22Rv1 (cell line): ENCODE data around the gene APBA2.

Experiments used
- H3K27ac ChIP-seq: fragments of 450-650 bp; 2 replicates; pipeline ENCODE4 v1.5.1; 2017
- ZFX ChIP-seq: fragments of 450-650 bp; IDR thresholded peaks from 2 replicates; pipeline ENCODE4 v1.6.1; 2017; ENCODE audit warnings: antibody characterized with exemption, borderline replicate concordance
- TF ChIP-seq, protein P1 (sequence below): fragments of 450-650 bp; IDR thresholded peaks from 2 replicates; pipeline ENCODE4 v1.5.1; 2017; ENCODE audit warnings: mild to moderate bottlenecking

APBA2 gene

DNA sequence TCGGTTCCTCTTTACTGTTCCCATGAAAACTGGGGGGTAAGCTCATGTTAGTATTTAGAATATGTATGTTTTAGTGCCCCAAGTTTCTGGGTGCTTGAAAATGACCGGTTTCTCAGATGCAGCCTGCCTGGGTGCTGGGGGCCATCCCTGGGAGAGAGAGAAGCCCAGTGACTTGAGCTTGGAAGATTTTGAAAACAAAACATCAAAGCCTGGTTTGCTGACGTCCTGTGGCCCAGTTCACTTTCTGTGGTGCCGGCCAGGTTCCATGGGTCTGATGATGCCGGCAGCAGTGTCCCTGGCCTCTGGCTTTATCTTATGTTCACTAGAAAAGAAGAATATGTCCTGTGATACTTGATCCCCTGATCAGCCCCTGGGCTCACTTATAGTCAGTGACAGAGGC, 17.1 kb downstream of the APBA2 start:
- no peak for TF ChIP-seq ZFX
- TF ChIP-seq, protein P1, sequence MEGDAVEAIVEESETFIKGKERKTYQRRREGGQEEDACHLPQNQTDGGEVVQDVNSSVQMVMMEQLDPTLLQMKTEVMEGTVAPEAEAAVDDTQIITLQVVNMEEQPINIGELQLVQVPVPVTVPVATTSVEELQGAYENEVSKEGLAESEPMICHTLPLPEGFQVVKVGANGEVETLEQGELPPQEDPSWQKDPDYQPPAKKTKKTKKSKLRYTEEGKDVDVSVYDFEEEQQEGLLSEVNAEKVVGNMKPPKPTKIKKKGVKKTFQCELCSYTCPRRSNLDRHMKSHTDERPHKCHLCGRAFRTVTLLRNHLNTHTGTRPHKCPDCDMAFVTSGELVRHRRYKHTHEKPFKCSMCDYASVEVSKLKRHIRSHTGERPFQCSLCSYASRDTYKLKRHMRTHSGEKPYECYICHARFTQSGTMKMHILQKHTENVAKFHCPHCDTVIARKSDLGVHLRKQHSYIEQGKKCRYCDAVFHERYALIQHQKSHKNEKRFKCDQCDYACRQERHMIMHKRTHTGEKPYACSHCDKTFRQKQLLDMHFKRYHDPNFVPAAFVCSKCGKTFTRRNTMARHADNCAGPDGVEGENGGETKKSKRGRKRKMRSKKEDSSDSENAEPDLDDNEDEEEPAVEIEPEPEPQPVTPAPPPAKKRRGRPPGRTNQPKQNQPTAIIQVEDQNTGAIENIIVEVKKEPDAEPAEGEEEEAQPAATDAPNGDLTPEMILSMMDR, result no peak
- no peak overlapping the region for H3K27ac ChIP-seq

DNA sequence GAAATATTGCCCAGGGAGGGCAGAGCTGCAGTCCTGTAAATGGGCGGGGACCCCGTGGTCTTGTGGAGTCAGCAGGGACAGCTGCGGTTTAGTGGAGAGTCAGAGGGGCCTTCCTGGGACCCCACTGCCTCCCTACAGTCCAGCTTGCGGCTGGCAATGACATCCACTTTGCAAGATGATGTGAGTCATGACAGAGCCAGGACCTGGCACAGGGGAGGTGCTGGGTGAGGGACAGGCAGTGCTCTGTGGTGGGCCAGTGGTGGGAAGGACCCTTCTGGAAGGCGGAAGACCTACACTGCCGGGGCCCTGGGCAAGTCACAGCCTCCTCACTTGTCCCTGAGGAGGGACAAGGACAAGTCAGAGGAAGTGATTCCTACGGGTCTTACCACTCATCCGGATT, 17.8 kb downstream of the APBA2 start:
- no peak for TF ChIP-seq ZFX
- TF ChIP-seq, protein P1, result no peak

DNA sequence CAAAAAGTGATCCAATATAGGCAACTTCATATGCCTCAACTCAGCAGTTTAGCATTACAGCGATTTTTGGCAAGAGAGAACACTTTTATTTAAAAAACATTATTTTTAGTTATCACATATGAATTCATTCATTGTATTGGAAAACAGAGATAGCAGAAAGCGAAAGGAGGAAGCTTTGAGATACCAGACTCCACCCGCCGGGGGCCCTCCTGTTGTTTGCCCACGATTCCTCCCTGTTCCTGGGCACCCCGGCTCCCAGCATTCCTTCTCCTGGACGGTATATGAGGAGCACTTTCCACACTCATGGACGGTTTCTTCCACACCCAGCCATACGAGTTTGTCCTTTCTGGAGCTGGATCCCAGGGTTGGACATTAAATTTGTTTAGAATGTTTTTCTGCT, 18.2 kb downstream of the APBA2 start:
- no peak overlapping the region for H3K27ac ChIP-seq
- TF ChIP-seq ZFX, result no peak
- TF ChIP-seq, protein P1, result no peak

More for the DNA sequence above, 17.8 kb downstream of the APBA2 start:
- no peak overlapping the region for H3K27ac ChIP-seq

DNA sequence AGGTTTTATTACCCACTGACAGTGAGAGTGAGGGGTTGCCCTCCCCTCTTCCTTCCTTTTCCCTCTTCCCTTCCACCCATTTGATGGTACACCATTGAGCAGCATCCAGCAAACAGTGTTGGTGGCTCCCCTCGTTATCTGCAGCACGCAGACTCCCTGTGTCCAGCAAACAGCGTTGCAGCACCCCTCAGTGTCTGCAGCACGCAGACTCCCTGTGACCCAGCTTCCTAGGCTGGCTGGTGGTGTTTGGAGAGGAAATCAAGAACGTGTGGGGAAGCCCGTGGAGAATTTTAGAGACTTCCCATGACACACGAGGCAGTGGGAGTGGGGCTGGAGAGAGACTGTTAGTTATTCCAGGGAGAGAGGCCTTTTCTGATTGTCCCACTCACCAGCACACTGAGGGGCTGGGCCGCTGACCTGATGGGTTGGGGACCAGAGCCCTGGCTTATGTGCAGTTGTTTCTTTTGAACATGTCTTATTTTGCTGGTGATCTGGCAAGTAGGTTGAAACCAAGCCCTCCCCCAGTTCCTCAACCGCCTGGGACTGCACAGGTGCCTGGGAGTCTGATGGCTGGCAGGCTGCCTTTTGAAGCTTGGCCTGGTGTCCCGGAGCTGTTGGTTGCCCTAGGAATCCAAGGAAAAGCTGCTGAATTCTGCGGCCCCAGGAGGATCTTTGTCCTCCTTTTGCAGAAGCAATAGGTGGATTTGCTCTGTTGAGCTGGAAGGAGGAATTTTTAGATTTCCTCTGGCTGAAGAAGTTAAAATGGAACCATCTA, 19.0 kb downstream of the APBA2 start:
- no peak for TF ChIP-seq ZFX
- TF ChIP-seq, protein P1, result no peak
- no peak overlapping the region for H3K27ac ChIP-seq

DNA sequence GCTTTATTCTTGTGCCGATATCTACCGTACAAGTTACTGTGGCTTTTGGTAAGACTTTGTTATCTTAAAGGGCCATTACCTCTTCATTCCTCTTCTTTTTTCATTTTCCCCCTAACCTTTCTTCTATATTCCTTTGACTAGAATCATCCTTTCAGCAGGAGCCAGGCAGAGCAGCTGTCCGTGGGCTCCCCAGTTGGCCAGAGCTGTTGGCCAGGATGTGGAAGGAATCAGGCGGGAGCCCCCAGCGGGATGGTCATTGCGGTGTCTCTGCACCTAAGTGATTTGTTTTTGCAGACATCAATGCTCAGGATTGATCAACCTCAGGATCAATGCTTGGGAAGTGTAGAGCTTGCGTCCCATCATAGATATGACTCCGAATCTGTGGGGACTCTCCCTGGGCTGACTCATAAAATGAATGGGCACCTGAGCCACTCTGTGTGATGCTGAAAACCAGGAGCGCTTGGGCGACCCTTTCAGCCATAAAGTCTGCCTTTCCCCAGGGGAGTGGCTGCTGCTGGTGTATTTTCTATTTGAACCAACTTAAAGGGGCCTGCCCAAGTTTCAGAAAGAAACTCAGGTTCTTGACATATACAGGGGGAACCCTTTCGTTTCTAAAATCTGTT, 21.7 kb downstream of the APBA2 start:
- no peak overlapping the region for H3K27ac ChIP-seq
- TF ChIP-seq, protein P1, result no peak
- TF ChIP-seq ZFX, result no peak

DNA sequence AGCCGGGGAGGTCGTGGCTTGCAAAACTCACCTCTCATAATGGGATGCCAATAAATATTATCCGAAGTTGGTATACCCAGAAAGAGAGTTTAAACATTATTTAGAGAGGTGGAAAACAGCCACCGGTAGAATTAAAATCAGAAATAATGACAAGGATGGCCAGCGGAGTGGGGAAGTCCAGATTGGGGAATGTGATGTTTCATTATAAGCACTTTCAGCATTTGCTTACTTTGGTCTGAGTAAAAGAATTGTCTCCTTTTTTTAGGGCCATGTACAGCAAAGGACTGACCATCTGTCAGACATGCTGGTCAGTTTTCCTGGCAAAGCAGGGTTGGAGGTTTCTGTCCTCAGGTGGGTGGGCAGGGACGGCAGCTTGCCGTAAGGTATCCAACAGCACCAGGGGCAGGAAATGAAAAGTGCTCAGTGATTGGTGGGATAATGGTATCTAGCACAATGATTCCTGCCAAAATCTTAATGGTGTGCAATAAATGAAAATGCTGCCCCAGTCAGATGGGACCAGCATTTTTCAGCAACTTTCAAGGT, 24.3 kb downstream of the APBA2 start:
- H3K27ac ChIP-seq, result no peak overlapping the region
- TF ChIP-seq, protein P1, result no peak
- TF ChIP-seq ZFX, result no peak
